ENCODE measurements around the gene PTPN22.

PTPN22 gene

GRCh38 chr1:113779542-113779941 lies 92.0 kb downstream of the PTPN22 start:
- TF ChIP-seq CTCF (IDR thresholded peaks at IDR 0.05; ENCODE audit: low read depth, low read length, missing control alignments) = no peak
- in situ Hi-C loops (cut with HindIII; ENCODE audit: low sequenced_read_pairs) = no loop called here
- no peak overlapping the region for H3K4me3 ChIP-seq (ENCODE audit: low read depth, low read length)
- DNase-seq (ENCODE audit: low read depth) = no peak

- in situ Hi-C loops (cut with HindIII; ENCODE audit: low sequenced_read_pairs) = no loop called here
These were observed 94.0 kb downstream of the PTPN22 start for GRCh38 chr1:113777561-113777960.

GRCh38 chr1:113770031-113770430 lies 101.5 kb downstream of the PTPN22 start:
- H3K4me3 ChIP-seq (ENCODE audit: low read depth, low read length) = no peak overlapping the region
- in situ Hi-C loops (cut with HindIII; ENCODE audit: low sequenced_read_pairs) = no loop called here
- TF ChIP-seq CTCF (IDR thresholded peaks at IDR 0.05; ENCODE audit: low read depth, low read length, missing control alignments) = no peak
- DNase-seq (ENCODE audit: low read depth) = no peak

More at GRCh38 chr1:113777561-113777960, 94.0 kb downstream of the PTPN22 start:
- H3K4me3 ChIP-seq (ENCODE audit: low read depth, low read length) = no peak overlapping the region
- no peak for TF ChIP-seq CTCF (IDR thresholded peaks at IDR 0.05; ENCODE audit: low read depth, low read length, missing control alignments)
- no peak for DNase-seq (ENCODE audit: low read depth)

- H3K4me3 ChIP-seq (ENCODE audit: low read depth, low read length) = no peak overlapping the region
- no peak for DNase-seq (ENCODE audit: low read depth)
- no peak for TF ChIP-seq CTCF (IDR thresholded peaks at IDR 0.05; ENCODE audit: low read depth, low read length, missing control alignments)
- in situ Hi-C loops (cut with HindIII; ENCODE audit: low sequenced_read_pairs) = no loop called here
These were observed 101.9 kb downstream of the PTPN22 start for GRCh38 chr1:113769601-113769970.

GRCh38 chr1:113768916-113769600 lies 102.5 kb downstream of the PTPN22 start:
- in situ Hi-C loops (cut with HindIII; ENCODE audit: low sequenced_read_pairs) = no loop called here
- TF ChIP-seq CTCF (IDR thresholded peaks at IDR 0.05; ENCODE audit: low read depth, low read length, missing control alignments) = no peak
- no peak overlapping the region for H3K4me3 ChIP-seq (ENCODE audit: low read depth, low read length)
- no peak for DNase-seq (ENCODE audit: low read depth)

- in situ Hi-C loops (cut with HindIII; ENCODE audit: low sequenced_read_pairs) = no loop called here
- no peak for TF ChIP-seq CTCF (IDR thresholded peaks at IDR 0.05; ENCODE audit: low read depth, low read length, missing control alignments)
- peak; percentile 82 for DNase-seq (ENCODE audit: low read depth)
- no peak overlapping the region for H3K4me3 ChIP-seq (ENCODE audit: low read depth, low read length)
These were observed 105.9 kb downstream of the PTPN22 start for GRCh38 chr1:113765306-113766230.
